ENCODE measurements around the gene TP53I11.

- no peak for TF ChIP-seq CTCF (IDR thresholded peaks at IDR 0.05; ENCODE audit: extremely low read depth in 1 of 2, insufficient read depth in 1 of 2, low read depth in 1 of 2, low read length in 2 of 2)
- no peak for TF ChIP-seq MAX (IDR thresholded peaks at IDR 0.05; ENCODE audit: insufficient read depth, insufficient read length)
- no peak for TF ChIP-seq EZH2 (IDR thresholded peaks at IDR 0.05; ENCODE audit: borderline replicate concordance, low read depth, low read length, severe bottlenecking)
- TF ChIP-seq POLR2A (IDR thresholded peaks at IDR 0.05; ENCODE audit: low read depth, low read length), result no peak
These were observed 41.5 kb upstream of the TP53I11 start for GRCh38 chr11:44992181-44992582.

Measured in endothelial cell of umbilical vein (primary cell).